B cell (primary cell): ENCODE data around the gene TRIB2. TPM values are rescaled to one million over a fixed set of nuclear protein-coding genes. Genes with fewer than 3 reads are reported as not detected.

Experiments used
- ATAC-seq: fragments of 200-7000 bp; cut with Tn5 transposase; one replicate; pipeline ENCODE4 v1.10.0; 2021; ENCODE audit warnings: low read depth, mild to moderate bottlenecking, moderate number of reproducible peaks, moderate library complexity
- CTCF ChIA-PET: fragments of 350-600 bp; sonication (Branson Sonifier 250); formaldehyde crosslinking; loops from one replicate; lab custom pipeline; 2021; ENCODE audit warnings: antibody characterized with exemption, inconsistent platforms; lab: Charles Lee
- POLR2A ChIA-PET: fragments of 350-600 bp; sonication (Branson Sonifier 250); formaldehyde crosslinking; loops from one replicate; lab custom pipeline; 2021; ENCODE audit warnings: antibody characterized with exemption; lab: Charles Lee
- DNase-seq: peaks from one replicate; pipeline ENCODE4 v3.0.0; 2013
- H2AFZ ChIP-seq: 2 replicates; pipeline ENCODE4 v1.6.1; 2012; ENCODE audit warnings: mild to moderate bottlenecking, low read depth, low read length; ENCODE audit not compliant: insufficient read depth, poor library complexity, severe bottlenecking
- H3K27ac ChIP-seq, 2 donors: 1 replicate in 1 of 2; 2 replicates in 1 of 2; pipeline ENCODE4 v1.5.1; 2012 to 2013; ENCODE audit warnings: low read length in 2 of 2, mild to moderate bottlenecking in 2 of 2, moderate library complexity in 1 of 2
- H3K27me3 ChIP-seq, 4 experiments: fragments of 200-600 bp in 1 of 4; sonication (generic) in 1 of 4; replicated peaks in 1 of 4; 1 replicate in 2 of 4; 2 replicates in 2 of 4; pipeline versions ENCODE4 v1.6.1 to v1.7.0; 2013 to 2016; ENCODE audit warnings: low read length in 3 of 4, mild to moderate bottlenecking in 2 of 4, mixed read lengths in 1 of 4, moderate library complexity in 1 of 4; ENCODE audit not compliant: insufficient read depth in 4 of 4, control insufficient read depth in 3 of 4; ENCODE audit errors: control extremely low read depth in 1 of 4
- H3K36me3 ChIP-seq, 2 experiments: replicated peaks in 1 of 2; 1 replicate in 1 of 2; 2 replicates in 1 of 2; pipeline versions ENCODE4 v1.6.1 to v1.7.1; 2013; ENCODE audit warnings: low read length in 1 of 2; ENCODE audit not compliant: insufficient read depth in 2 of 2, control insufficient read depth in 1 of 2; ENCODE audit errors: control extremely low read depth in 1 of 2, extremely low read depth in 1 of 2
- H3K4me1 ChIP-seq, 2 donors: fragments of 200-600 bp in 1 of 2; sonication (generic) in 1 of 2; 1 replicate in 1 of 2; 2 replicates in 1 of 2; pipeline versions ENCODE4 v1.5.1 to v1.6.1; 2013 to 2017; ENCODE audit warnings: low read length in 2 of 2; ENCODE audit not compliant: control insufficient read depth in 2 of 2, insufficient read depth in 2 of 2
- H3K4me2 ChIP-seq: replicated peaks from 2 replicates; pipeline ENCODE3; 2012; ENCODE audit warnings: mild to moderate bottlenecking, low read depth, low read length; ENCODE audit not compliant: poor library complexity, severe bottlenecking
- H3K4me3 ChIP-seq, 5 experiments: fragments of 200-600 bp in 1 of 5; sonication (generic) in 1 of 5; 1 replicate in 3 of 5; 2 replicates in 2 of 5; pipeline versions ENCODE4 v1.5.1 to v1.7.0; 2011 to 2016; ENCODE audit warnings: low read length in 4 of 5, mild to moderate bottlenecking in 4 of 5, low read depth in 2 of 5, control low read depth in 1 of 5, moderate library complexity in 1 of 5; ENCODE audit not compliant: insufficient read depth in 1 of 5; ENCODE audit errors: control extremely low read depth in 1 of 5, extremely low read depth in 1 of 5
- H3K79me2 ChIP-seq: fragments of 200-600 bp; sonication (generic); one replicate; pipeline ENCODE4 v1.6.0; 2016; ENCODE audit warnings: low read length; ENCODE audit not compliant: control insufficient read depth, insufficient read depth
- H3K9ac ChIP-seq: fragments of 200-600 bp; sonication (generic); 2 replicates; pipeline ENCODE4 v1.6.1; 2017; ENCODE audit warnings: mild to moderate bottlenecking, low read length, moderate library complexity
- H3K9me3 ChIP-seq, 3 donors: one replicate each; pipeline versions ENCODE4 v1.6.1 to v1.7.1; 2013; ENCODE audit warnings: low read length in 2 of 3; ENCODE audit not compliant: control insufficient read depth in 2 of 3, insufficient read depth in 1 of 3; ENCODE audit errors: control extremely low read depth in 1 of 3
- H4K20me1 ChIP-seq: 2 replicates; pipeline ENCODE4 v1.6.0; 2012; ENCODE audit warnings: mild to moderate bottlenecking, low read length; ENCODE audit not compliant: insufficient read depth, control insufficient read depth, poor library complexity, severe bottlenecking
- H3K27ac Mint-ChIP-seq: one replicate; pipeline ENCODE4 v1.8.0; 2021; ENCODE audit warnings: mixed read lengths
- H3K27me3 Mint-ChIP-seq: one replicate; pipeline ENCODE4 v1.8.0; 2021; ENCODE audit warnings: mixed read lengths
- H3K4me1 Mint-ChIP-seq: one replicate; pipeline ENCODE4 v1.8.0; 2021; ENCODE audit warnings: mixed read lengths
- H3K4me3 Mint-ChIP-seq: one replicate; pipeline ENCODE4 v1.8.0; 2021; ENCODE audit warnings: mixed read lengths
- H3K9me3 Mint-ChIP-seq: one replicate; pipeline ENCODE4 v1.8.0; 2022; ENCODE audit warnings: mixed read lengths; ENCODE audit not compliant: insufficient read depth
- EZH2 ChIP-seq: IDR thresholded peaks from 2 replicates; pipeline ENCODE4 v1.6.1; 2012; ENCODE audit warnings: borderline replicate concordance, low read depth, mild to moderate bottlenecking, moderate library complexity, low read length; ENCODE audit not compliant: insufficient read depth, poor library complexity, severe bottlenecking
- WGBS: methylation state at CpG from one replicate; pipeline ENCODE4 v1.1.5; 2013; ENCODE audit warnings: missing lambda C conversion rate; ENCODE audit not compliant: insufficient coverage; 5-methylcytosine and 5-hydroxymethylcytosine counted together
- intact Hi-C: fragments of 100-400 bp; cut with micrococcal nuclease; formaldehyde crosslinking; loops from one replicate; pipeline ENCODE4 v1.10.0; 2022
- polyA plus RNA-seq: library from polyadenylated mRNA; depleted of rRNA; stranded (reverse); fragments of >200 nt; gene quantifications from 2 replicates; pipeline ENCODE4 v1.2.3, GENCODE V29; 2012
- total RNA-seq, 2 donors: library from RNA; stranded (reverse); fragments of 120-200 nt in 1 of 2; gene quantifications; 1 replicate in 1 of 2; 2 replicates in 1 of 2; pipeline versions ENCODE4 v1.2.3 to v1.2.4, GENCODE V29; 2013 to 2022
- TF ChIP-seq, protein P1 (sequence below): fragments of 200-600 bp; IDR thresholded peaks from one replicate; pipeline ENCODE4 v1.8.0; 2022; ENCODE audit warnings: antibody characterized with exemption, mild to moderate bottlenecking

The TRIB2 gene
- total and polyA plus RNA-seq, 2 donors (not counting 1 experiment from before 2014, with no cell fraction given), result 36.3 to 117 TPM

DNA sequence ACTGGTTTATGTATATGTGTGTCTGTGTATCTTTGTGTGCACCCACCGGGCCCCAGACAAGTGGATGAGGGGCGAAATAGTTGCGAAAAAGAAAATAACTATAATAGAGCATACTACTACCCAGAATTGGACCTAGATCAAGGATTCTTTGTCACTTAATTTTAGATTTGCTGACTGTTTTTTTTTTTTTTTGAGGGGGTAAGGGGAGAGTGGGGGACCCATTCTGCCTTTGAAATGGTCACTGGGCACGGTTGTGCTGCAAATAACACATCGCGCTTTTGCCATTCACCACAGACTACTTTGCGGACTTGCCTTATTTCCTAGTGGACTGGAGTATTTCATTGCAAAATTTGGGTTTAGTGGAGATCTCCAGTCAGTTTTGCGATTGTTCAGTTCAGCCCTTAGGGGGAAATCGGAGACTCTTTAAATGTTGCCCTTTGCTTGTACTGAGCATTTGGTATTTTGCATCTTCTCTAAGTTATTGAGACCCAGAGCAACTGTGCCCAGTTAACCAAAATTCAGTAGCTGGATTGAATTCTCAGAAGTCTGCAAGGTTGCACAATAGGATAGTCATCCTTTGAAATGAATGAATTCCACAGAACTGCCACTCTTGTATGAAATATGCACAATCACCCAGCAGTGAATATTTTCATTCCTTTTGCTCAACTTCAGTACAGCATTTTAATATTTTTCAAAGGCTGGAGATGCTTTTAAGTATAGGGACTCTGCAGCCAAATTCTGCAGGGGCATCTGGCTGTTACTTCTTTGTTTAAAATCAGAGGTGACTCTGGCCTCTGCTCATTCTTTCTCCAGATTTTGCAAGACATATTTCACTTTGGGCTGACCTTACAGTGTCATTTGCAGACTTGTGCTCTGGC lies 2.9 kb downstream of the TRIB2 start:
- Histone ChIP-seq H3K9ac (peak overlapping the region; percentile 91), H3K79me2 (peaks cover 77% of the 10 kb centered on the region), H3K27ac (peak overlapping the region in 1 of 2 donors; percentile 79), H3K9me3 (no peaks in the 10 kb centered on the region), H3K4me3 (peak overlapping the region; percentile 69 to 99 (median 93)), H3K27me3 (no peaks in the 10 kb centered on the region), H3K36me3 (peaks cover 0 to 20% of the 10 kb centered on the region in 2 experiments), H4K20me1 (peaks cover 51% of the 10 kb centered on the region), H3K4me2 (peak overlapping the region; percentile 97), H3K4me1 (peaks cover 41 to 47% of the 10 kb centered on the region in 2 donors), H2AFZ (peak overlapping the region; percentile 80)
- POLR2A ChIA-PET, result interaction anchor here (0.7 kb wide), 1 partner anchor 190 kb away, joined by 3 read pairs; no protein-coding TSS in a partner anchor
- TF ChIP-seq, protein P1, sequence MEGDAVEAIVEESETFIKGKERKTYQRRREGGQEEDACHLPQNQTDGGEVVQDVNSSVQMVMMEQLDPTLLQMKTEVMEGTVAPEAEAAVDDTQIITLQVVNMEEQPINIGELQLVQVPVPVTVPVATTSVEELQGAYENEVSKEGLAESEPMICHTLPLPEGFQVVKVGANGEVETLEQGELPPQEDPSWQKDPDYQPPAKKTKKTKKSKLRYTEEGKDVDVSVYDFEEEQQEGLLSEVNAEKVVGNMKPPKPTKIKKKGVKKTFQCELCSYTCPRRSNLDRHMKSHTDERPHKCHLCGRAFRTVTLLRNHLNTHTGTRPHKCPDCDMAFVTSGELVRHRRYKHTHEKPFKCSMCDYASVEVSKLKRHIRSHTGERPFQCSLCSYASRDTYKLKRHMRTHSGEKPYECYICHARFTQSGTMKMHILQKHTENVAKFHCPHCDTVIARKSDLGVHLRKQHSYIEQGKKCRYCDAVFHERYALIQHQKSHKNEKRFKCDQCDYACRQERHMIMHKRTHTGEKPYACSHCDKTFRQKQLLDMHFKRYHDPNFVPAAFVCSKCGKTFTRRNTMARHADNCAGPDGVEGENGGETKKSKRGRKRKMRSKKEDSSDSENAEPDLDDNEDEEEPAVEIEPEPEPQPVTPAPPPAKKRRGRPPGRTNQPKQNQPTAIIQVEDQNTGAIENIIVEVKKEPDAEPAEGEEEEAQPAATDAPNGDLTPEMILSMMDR, result no peak
- no peak for TF ChIP-seq EZH2
- intact Hi-C loops, result loop anchor here (2.0 to 10.0 kb wide), 11 partner anchors 105 to 1907 kb away; partner anchors contain the start of genes E2F6, PDIA6 and ROCK2
- DNase-seq (no peak), ATAC-seq (no peak)
- Mint-ChIP-seq H3K4me1 (peaks cover 68% of the 10 kb centered on the region), H3K27me3 (no peaks in the 10 kb centered on the region), H3K4me3 (peak overlapping the region; percentile 93), H3K9me3 (no peaks in the 10 kb centered on the region), H3K27ac (peak overlapping the region; percentile 92)
- WGBS, result 100% methylated on average over 2 of the region's 9 CpGs
- CTCF ChIA-PET, result interaction anchor here (1.6 to 2.0 kb wide), 2 partner anchors 212 to 687 kb away, joined by 4 to 14 read pairs; no protein-coding TSS in a partner anchor
